GM20431 (cell line): ENCODE data around the gene MKI67.
"Not testable (repeated sequence)": the region's sequence is repeated elsewhere in the genome, so short reads cannot be mapped to it uniquely, and the experiment has no call there.

ENCODE experiments used
- in situ Hi-C: fragments of 300-500 bp; cut with MseI, MboI; formaldehyde crosslinking; loops from one replicate; pipeline ENCODE4 v1.15.0; 2020; ENCODE audit warnings: low sequenced_read_pairs; ENCODE audit not compliant: unreplicated experiment

The MKI67 gene, protein sequence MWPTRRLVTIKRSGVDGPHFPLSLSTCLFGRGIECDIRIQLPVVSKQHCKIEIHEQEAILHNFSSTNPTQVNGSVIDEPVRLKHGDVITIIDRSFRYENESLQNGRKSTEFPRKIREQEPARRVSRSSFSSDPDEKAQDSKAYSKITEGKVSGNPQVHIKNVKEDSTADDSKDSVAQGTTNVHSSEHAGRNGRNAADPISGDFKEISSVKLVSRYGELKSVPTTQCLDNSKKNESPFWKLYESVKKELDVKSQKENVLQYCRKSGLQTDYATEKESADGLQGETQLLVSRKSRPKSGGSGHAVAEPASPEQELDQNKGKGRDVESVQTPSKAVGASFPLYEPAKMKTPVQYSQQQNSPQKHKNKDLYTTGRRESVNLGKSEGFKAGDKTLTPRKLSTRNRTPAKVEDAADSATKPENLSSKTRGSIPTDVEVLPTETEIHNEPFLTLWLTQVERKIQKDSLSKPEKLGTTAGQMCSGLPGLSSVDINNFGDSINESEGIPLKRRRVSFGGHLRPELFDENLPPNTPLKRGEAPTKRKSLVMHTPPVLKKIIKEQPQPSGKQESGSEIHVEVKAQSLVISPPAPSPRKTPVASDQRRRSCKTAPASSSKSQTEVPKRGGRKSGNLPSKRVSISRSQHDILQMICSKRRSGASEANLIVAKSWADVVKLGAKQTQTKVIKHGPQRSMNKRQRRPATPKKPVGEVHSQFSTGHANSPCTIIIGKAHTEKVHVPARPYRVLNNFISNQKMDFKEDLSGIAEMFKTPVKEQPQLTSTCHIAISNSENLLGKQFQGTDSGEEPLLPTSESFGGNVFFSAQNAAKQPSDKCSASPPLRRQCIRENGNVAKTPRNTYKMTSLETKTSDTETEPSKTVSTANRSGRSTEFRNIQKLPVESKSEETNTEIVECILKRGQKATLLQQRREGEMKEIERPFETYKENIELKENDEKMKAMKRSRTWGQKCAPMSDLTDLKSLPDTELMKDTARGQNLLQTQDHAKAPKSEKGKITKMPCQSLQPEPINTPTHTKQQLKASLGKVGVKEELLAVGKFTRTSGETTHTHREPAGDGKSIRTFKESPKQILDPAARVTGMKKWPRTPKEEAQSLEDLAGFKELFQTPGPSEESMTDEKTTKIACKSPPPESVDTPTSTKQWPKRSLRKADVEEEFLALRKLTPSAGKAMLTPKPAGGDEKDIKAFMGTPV (N-terminal part only)

GRCh38 chr10:128125944-128126764 lies at the start of gene MKI67:
Gene MKI67, minus strand, starts transcription at chr10:128126423. Its CDS starts 756 bp downstream, at chr10:128125667.
- in situ Hi-C loops = no loop called here

- in situ Hi-C loops = no loop called here
Observed at GRCh38 chr10:128174581-128175559, 48.6 kb upstream of the MKI67 start.

GRCh38 chr10:128173386-128173785 lies 47.2 kb upstream of the MKI67 start:
- in situ Hi-C loops = no loop called here

GRCh38 chr10:128172756-128173155 lies 46.5 kb upstream of the MKI67 start:
- in situ Hi-C loops = no loop called here

DNA sequence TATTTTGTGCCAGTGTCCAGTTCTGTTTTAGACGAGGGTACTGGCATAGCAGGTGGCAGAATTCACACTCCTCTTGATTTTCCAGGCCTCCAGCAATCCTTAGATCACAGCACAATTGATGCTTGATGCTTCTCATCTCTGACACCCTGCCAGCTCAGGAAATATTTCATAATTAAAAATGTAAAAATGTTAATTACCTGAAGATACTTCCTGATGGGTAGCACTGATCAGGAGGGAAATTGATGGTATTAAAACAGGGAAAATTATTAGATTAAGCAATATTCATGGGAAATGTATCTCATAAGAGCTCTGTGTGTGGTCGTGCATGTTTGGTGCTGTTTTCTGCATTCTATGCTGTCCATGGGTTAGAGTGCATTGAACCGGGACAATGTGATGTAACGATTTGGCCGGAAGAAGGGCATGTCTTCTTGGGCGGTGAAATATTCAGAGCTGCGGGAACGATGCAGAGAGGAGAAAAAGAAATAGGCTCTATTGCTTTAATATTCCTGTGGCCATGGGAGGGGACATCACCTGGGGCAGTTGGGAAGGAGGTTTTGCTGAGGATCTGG lies 43.7 kb upstream of the MKI67 start:
- in situ Hi-C loops = no loop called here

- in situ Hi-C loops = no loop called here
Observed at GRCh38 chr10:128167926-128168520, 41.8 kb upstream of the MKI67 start.

DNA sequence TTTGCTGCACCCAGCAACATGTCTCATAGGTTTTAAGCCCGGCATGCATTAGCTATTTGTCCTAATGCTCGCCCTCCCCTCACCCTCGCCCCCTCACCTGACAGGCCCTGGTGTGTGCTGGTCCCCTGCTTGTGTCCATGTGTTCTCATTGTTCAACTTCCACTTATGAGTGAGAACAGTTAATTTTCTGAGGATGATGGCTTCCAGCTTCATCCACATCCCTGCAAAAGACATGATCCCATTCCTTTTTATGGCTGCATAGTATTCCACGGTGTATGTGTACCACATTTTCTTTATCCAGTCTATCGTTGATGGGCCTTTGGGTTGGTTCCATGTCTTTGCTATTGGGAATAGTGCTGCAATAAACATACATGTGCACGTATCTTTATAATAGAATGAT lies 40.9 kb upstream of the MKI67 start:
- in situ Hi-C loops = not testable (repeated sequence)

GRCh38 chr10:128166151-128166550 lies 39.9 kb upstream of the MKI67 start:
- in situ Hi-C loops = no loop called here

DNA sequence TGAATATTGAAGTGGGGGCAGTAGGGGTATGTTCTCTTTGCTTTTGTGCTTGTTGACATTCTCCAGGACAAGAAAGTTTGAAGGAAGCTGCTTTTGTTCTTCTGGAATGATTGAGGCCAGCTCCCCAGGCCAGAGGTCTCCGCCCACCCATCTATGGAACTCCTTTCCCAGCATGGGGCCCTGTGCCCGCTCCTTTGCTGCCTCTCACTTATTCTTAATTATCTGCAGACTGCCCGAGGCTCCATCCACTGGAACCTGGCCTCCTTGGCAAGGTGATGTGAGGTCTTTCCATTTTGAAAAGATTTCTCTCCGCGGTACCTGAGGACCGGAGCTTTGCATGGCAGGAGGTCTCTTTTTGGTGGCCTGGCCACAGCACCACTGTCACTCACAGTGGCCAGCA lies 39.3 kb upstream of the MKI67 start:
- in situ Hi-C loops = no loop called here

GRCh38 chr10:128163701-128164100 lies 37.5 kb upstream of the MKI67 start:
- in situ Hi-C loops = no loop called here

GRCh38 chr10:128161031-128161430 lies 34.8 kb upstream of the MKI67 start:
- in situ Hi-C loops = no loop called here

DNA sequence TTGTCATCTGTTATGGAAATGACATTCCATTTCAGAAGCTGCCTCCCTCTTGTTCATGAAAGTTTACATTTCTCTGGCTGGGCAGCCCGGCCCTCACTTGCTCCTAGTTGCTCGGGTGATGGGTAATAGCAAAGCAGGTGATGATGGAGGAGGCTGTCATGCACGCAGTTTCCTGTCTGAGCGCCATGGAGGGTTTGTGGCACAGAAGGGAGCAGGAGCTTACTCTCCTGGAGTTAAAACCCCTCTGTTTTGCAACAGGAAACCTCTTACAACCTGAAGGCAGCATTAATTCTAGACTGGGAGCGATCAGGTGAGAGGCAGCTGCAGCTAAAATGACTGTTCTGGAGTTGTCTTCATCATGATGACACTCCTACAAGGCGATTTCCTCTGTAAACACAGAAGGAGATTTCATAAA lies 34.1 kb upstream of the MKI67 start:
- in situ Hi-C loops = no loop called here

- in situ Hi-C loops = no loop called here
Observed at GRCh38 chr10:128158021-128158795, 32.0 kb upstream of the MKI67 start.

GRCh38 chr10:128156999-128157755 lies 31.0 kb upstream of the MKI67 start:
- in situ Hi-C loops = no loop called here

- in situ Hi-C loops = no loop called here
Observed at GRCh38 chr10:128152741-128153580, 26.7 kb upstream of the MKI67 start.
